PC-9 (cell line): ENCODE measurements around the gene LEP. TPM values are rescaled to one million over a fixed set of nuclear protein-coding genes. Genes with fewer than 3 reads are reported as not detected.

ENCODE experiments used
- BruUV-seq: library from RNA; stranded (reverse); fragments of 400-500 nt; replicated peaks from 2 replicates; lab custom pipeline; 2021; lab: Mats Ljungman, UMichigan
- CTCF ChIA-PET: fragments of 300-600 bp; sonication (Branson Sonifier 250); formaldehyde crosslinking; loops from one replicate; lab custom pipeline; 2022; ENCODE audit warnings: antibody characterized with exemption; lab: Charles Lee
- POLR2A ChIA-PET: fragments of 300-600 bp; sonication (Branson Sonifier 250); formaldehyde crosslinking; loops from one replicate; lab custom pipeline; 2022; ENCODE audit warnings: antibody characterized with exemption; ENCODE audit not compliant: unreplicated experiment; lab: Charles Lee
- DNase-seq, 2 experiments: peaks; one replicate each; pipeline versions ENCODE4 v3.0.0 to v3.0.0-alpha.2; 2015 to 2022; ENCODE audit warnings: mixed read lengths in 1 of 2
- H2AFZ ChIP-seq: fragments of 200-600 bp; sonication (generic); 2 replicates; pipeline ENCODE4 v1.8.1; 2017; ENCODE audit warnings: antibody characterized with exemption
- H3F3A ChIP-seq: fragments of 200-600 bp; sonication (generic); 2 replicates; pipeline ENCODE4 v1.8.1; 2017; ENCODE audit warnings: antibody characterized with exemption, mild to moderate bottlenecking, low read depth; ENCODE audit not compliant: insufficient read depth
- H3K27ac ChIP-seq: fragments of 200-600 bp; sonication (generic); 2 replicates; pipeline ENCODE4 v1.6.1; 2016; ENCODE audit warnings: mixed run types
- H3K27me3 ChIP-seq: fragments of 200-600 bp; sonication (generic); 2 replicates; pipeline ENCODE4 v1.6.1; 2016; ENCODE audit warnings: low read depth, mixed run types; ENCODE audit not compliant: insufficient read depth
- H3K36me3 ChIP-seq: fragments of 200-600 bp; sonication (generic); 2 replicates; pipeline ENCODE4 v1.6.1; 2016; ENCODE audit warnings: low read depth, mixed run types
- H3K4me1 ChIP-seq: fragments of 200-600 bp; sonication (generic); replicated peaks from 2 replicates; pipeline ENCODE4 v1.6.1; 2016; ENCODE audit warnings: mixed run types; ENCODE audit not compliant: insufficient read depth
- H3K4me2 ChIP-seq: fragments of 200-600 bp; sonication (generic); 2 replicates; pipeline ENCODE4 v1.6.1; 2017; ENCODE audit warnings: mixed run types
- H3K4me3 ChIP-seq: fragments of 200-600 bp; sonication (generic); 2 replicates; pipeline ENCODE4 v1.6.1; 2016; ENCODE audit warnings: mixed run types
- H3K79me2 ChIP-seq: fragments of 200-600 bp; sonication (generic); 2 replicates; pipeline ENCODE4 v1.6.1; 2017; ENCODE audit warnings: low read depth, mixed run types
- H3K9me2 ChIP-seq: fragments of 200-600 bp; sonication (generic); 2 replicates; pipeline ENCODE4 v1.8.1; 2017; ENCODE audit warnings: mild to moderate bottlenecking; ENCODE audit not compliant: insufficient read depth
- H3K9me3 ChIP-seq: fragments of 200-600 bp; sonication (generic); 2 replicates; pipeline ENCODE4 v1.8.1; 2016; ENCODE audit warnings: low read depth; ENCODE audit not compliant: insufficient read depth
- H4K20me1 ChIP-seq: fragments of 200-600 bp; sonication (generic); 2 replicates; pipeline ENCODE4 v1.8.1; 2017; ENCODE audit not compliant: insufficient read depth
- EZH2 ChIP-seq: fragments of 200-600 bp; sonication (generic); IDR thresholded peaks from 2 replicates; pipeline ENCODE4 v1.8.0; 2017; ENCODE audit warnings: antibody characterized with exemption, low read depth
- intact Hi-C: fragments of 100-400 bp; cut with micrococcal nuclease; formaldehyde crosslinking; loops from one replicate; pipeline ENCODE4 v1.10.0; 2022; ENCODE audit not compliant: unreplicated experiment
- total RNA-seq: library from RNA; stranded (reverse); gene quantifications from 2 replicates; pipeline ENCODE4 v1.2.3, GENCODE V29; 2021
- TF ChIP-seq, protein P1 (sequence below): fragments of 200-600 bp; sonication (generic); conservative IDR thresholded peaks from 2 replicates; pipeline ENCODE4 v1.6.1; 2017; ENCODE audit warnings: mixed run types, antibody characterized with exemption, mild to moderate bottlenecking, moderate library complexity

The LEP gene
- total RNA-seq, 1 experiment from 2014 or later, result not detected

DNA sequence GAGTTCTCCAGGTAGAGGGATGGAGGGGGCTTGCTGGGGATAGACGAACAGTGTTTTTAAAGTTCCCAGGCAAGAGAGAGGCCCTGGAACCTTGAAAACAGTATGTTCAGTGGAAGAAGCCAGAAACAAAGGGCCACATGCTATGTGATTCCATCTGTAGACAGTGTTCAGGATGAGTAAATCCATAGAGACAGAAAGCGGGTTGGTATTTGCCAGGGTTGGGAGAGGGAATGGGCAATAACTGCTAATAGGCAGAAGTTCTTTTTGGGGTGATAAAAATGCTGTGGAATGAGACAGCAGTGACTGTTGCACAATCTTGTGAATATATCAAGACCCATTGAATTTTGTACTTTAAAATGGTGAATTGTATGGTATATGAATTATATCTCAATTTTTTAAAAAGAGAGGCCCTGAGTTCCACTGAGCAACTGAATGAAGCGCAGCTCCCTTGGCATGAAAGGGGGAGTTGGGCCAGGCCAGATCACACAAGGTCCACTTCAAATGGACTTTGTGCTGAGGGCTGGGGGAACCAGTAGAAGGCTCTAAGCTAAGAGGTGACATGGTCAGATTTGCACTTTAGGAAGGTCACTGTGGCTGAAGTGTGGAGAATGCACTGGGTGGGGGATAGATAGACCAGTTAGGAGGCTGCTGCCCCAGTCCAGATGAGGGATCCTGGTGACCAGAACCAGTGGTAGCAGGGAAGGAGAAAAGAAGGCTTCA is 34.0 kb downstream of the LEP start:
- Histone ChIP-seq H3K27ac (no peak overlapping the region), H3F3A (no peaks in the 10 kb centered on the region), H3K9me2 (no peaks in the 10 kb centered on the region), H2AFZ (no peak overlapping the region), H3K4me1 (no peaks in the 10 kb centered on the region), H3K4me3 (no peak overlapping the region), H3K4me2 (no peak overlapping the region), H3K9me3 (no peaks in the 10 kb centered on the region), H3K79me2 (no peaks in the 10 kb centered on the region), H3K27me3 (no peaks in the 10 kb centered on the region), H4K20me1 (no peaks in the 10 kb centered on the region), H3K36me3 (no peaks in the 10 kb centered on the region)
- ChIA-PET POLR2A (interaction anchor here (0.5 kb wide), 1 partner anchor 687 kb away, joined by 4 read pairs; the partner anchor contains the start of gene ARF5), CTCF (no interaction called here)
- no TSS peak for BruUV-seq
- no peak for TF ChIP-seq EZH2
- TF ChIP-seq, protein P1, sequence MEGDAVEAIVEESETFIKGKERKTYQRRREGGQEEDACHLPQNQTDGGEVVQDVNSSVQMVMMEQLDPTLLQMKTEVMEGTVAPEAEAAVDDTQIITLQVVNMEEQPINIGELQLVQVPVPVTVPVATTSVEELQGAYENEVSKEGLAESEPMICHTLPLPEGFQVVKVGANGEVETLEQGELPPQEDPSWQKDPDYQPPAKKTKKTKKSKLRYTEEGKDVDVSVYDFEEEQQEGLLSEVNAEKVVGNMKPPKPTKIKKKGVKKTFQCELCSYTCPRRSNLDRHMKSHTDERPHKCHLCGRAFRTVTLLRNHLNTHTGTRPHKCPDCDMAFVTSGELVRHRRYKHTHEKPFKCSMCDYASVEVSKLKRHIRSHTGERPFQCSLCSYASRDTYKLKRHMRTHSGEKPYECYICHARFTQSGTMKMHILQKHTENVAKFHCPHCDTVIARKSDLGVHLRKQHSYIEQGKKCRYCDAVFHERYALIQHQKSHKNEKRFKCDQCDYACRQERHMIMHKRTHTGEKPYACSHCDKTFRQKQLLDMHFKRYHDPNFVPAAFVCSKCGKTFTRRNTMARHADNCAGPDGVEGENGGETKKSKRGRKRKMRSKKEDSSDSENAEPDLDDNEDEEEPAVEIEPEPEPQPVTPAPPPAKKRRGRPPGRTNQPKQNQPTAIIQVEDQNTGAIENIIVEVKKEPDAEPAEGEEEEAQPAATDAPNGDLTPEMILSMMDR, result no peak
- DNase-seq, result no peak
- intact Hi-C loops, result no loop called here

DNA sequence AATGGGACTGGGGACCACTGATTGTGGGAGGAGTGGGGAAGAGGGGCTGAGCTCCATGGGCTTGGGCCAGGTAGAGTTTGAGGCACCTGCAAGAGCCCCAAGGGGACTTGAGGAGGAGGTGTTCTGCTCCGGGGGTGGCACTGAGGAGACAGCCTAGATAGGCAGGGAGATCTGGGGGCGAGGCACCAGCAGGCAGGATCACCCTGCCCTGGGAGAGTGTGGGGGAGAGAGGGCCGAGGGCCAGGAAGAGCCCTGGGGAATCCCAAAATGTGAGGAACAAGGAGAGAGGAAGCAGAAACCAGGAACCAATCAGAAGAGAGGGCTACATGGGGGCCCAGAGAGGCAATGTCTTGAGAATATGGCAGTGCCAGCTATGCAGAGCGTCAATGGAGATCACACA is 34.6 kb downstream of the LEP start:
- no peaks in the 10 kb centered on the region for H3K36me3 ChIP-seq
- H2AFZ ChIP-seq, result no peak overlapping the region
- H3K4me2 ChIP-seq, result no peak overlapping the region
- H3K9me3 ChIP-seq, result no peaks in the 10 kb centered on the region
- BruUV-seq, result no TSS peak
- POLR2A ChIA-PET, result no interaction called here
- DNase-seq, result no peak
- intact Hi-C loops, result no loop called here
- no peak overlapping the region for H3K27ac ChIP-seq
- TF ChIP-seq, protein P1, result no peak
- TF ChIP-seq EZH2, result no peak
- no peaks in the 10 kb centered on the region for H3K79me2 ChIP-seq
- no peaks in the 10 kb centered on the region for H3K9me2 ChIP-seq
- no peaks in the 10 kb centered on the region for H3K27me3 ChIP-seq
- CTCF ChIA-PET, result no interaction called here
- H3F3A ChIP-seq, result no peaks in the 10 kb centered on the region
- no peaks in the 10 kb centered on the region for H4K20me1 ChIP-seq
- H3K4me1 ChIP-seq, result no peaks in the 10 kb centered on the region
- no peak overlapping the region for H3K4me3 ChIP-seq

DNA sequence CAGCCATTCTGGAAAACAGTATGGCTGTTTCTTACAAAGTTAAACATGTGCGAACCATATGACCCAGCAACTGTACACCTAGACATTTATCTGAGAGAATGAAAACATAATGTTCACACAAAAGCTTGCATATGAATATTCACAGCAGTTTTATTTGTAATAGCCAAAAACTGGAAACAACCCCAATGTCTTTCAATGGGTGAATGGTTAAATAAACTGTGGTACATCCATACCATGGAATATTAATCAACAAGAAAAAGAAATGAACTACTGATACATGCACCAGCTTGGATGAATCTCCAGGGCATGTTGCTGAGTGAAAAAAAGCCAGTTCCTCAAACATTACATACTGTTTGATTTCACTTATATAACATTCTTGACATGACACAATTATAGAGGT is 37.3 kb downstream of the LEP start:
- POLR2A ChIA-PET, result no interaction called here
- BruUV-seq, result no TSS peak
- DNase-seq, result no peak

More for the DNA sequence above, 37.3 kb downstream of the LEP start:
- H4K20me1 ChIP-seq, result no peaks in the 10 kb centered on the region
- no peak overlapping the region for H3K4me3 ChIP-seq
- H3K9me3 ChIP-seq, result no peaks in the 10 kb centered on the region; the same call in 1 of the 2 replicates
- H3F3A ChIP-seq, result no peaks in the 10 kb centered on the region
- no peak overlapping the region for H3K27ac ChIP-seq
- CTCF ChIA-PET, result no interaction called here
- no peaks in the 10 kb centered on the region for H3K9me2 ChIP-seq
- no peaks in the 10 kb centered on the region for H3K4me1 ChIP-seq
- intact Hi-C loops, result no loop called here
- H3K36me3 ChIP-seq, result no peaks in the 10 kb centered on the region
- no peak overlapping the region for H3K4me2 ChIP-seq
- H3K79me2 ChIP-seq, result no peaks in the 10 kb centered on the region
- TF ChIP-seq, protein P1, result no peak
- TF ChIP-seq EZH2, result no peak
- H2AFZ ChIP-seq, result no peak overlapping the region
- H3K27me3 ChIP-seq, result no peaks in the 10 kb centered on the region
